GM21576 (cell line): ENCODE measurements around the gene UGT1A1.

Source experiments
- ATAC-seq: cut with Tn5 transposase; IDR thresholded peaks from one replicate; pipeline ENCODE4 v1.9.1; 2021; ENCODE audit warnings: mild to moderate bottlenecking, moderate library complexity; ENCODE audit not compliant: unreplicated experiment

UGT1A1 gene

GRCh38 chr2:233794128-233794658 is 34.1 kb downstream of the UGT1A1 start:
- ATAC-seq, result no peak

DNA sequence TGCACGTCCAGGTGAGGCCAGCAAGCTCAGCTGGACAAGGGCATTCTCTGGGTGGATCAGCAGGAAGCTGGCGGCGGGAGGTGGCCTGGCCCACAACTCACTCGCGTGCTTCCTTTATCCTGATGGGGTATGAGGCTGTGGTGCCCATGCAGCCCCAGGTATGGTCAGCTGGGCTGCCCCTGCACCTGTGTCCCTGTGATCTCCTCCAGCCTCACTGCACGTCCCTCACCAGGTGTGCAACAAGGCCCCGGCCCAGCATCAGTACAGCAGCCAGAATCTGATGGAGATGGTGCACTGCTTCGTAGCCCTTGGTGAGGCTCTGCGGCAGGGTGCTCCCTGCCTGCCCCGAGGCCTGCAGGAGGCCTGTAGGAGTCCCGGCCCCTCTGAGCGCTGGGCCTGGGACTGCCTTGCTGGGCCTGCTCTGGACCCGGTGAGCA is 35.7 kb downstream of the UGT1A1 start:
- no peak for ATAC-seq

- ATAC-seq, result no peak
These were observed 36.2 kb downstream of the UGT1A1 start for GRCh38 chr2:233796254-233796653.

- no peak for ATAC-seq
These were observed 38.4 kb downstream of the UGT1A1 start for GRCh38 chr2:233798335-233799086.

DNA sequence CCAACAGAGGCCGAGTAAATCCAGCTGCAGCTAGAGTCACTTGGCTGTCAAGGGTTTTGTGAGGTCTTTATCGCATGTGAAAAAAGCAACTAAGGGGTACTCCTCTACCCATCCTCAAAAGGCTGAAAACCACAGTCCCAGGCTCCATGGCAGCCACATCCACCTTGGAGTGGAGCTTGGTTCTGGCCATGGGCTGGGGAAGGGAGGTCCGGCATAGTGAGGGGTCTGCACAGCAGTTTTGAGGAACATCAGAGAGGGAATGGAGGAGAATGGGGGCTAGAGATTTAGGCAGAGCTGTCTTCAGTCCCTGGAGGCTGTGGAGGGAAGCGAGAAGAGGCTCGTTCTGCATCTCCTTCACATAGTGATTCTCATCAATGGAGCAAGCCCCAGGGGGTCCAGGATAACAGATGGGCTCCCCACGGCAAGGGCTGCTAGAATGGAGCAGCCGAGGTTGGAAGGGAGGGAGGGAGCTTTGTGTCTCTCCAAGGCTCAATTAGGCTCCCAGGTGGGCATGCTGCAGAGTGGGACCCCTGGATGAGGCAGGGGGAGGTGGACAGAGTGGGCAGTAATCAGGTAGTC is 39.1 kb downstream of the UGT1A1 start:
- ATAC-seq, result no peak

- ATAC-seq, result no peak
These were observed 39.6 kb downstream of the UGT1A1 start for GRCh38 chr2:233799716-233800115.

GRCh38 chr2:233800208-233800607 is 40.1 kb downstream of the UGT1A1 start:
- no peak for ATAC-seq

DNA sequence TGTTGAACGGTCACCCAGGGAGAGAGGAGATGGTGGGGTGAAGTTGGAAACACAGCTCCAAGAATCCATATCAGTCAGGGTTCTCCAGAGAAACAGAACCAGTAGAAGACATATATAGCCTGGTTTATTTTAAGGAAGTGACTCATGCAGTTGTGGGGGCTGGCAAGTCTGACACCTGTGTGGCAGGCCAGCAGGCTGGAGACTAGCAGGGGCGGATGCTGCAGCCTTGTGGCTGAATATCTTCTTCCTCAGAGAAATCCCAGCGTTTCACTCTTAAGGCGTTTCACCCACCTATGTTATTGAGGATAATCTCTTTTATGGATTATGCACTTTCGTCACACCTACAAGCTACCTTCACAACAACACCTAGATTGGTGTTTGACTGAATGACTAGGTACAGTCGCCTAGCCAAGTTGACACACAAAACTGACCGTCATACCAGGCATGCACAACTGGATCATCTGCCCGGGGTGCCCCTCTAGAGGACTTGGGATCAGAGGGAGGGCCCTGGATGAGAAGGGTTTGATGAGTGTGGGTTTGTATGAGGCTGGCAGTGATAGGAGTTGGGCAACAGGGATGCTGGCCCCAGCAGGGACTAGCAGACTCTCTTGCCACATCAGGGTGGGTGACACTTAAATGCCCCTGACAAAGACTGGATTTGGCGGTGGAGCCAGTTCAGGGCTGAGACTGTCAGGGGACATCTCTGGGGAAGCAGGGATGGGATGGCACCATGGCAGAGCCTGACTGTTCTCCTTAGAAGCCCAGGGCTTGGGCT is 41.5 kb downstream of the UGT1A1 start:
- no peak for ATAC-seq

DNA sequence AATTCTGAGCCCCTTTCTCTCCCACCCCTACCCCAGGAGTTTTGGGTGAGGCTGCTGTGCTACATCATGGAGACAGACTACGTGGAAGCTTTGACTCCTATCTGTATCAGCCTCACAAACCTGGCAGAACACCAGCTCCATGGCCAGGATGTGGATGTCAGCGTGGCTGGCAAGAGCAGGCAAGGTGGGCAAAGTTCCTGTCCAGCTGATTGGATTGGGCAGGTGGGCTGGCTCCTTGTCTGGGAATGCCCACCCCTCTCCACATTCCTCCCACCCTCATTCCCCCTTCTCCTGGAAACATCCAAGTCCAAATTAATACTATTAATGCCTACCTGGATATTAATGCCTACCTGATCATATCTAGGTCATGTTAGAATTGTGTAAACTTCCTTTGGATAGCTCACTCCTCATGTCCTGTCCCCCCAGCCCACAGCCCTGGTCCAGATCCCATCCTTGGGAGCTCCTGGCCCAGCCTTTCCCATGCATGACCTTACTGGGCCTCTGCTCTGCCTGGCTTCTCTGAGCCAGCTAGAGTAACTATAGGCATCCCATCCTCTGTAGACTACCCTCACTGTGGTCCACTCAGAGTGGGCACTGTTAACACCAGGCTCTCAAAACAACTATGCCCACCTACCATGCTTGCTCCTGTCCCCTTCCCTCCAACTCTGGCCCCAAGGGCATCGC is 42.2 kb downstream of the UGT1A1 start:
- no peak for ATAC-seq

GRCh38 chr2:233803292-233803911 is 43.3 kb downstream of the UGT1A1 start:
- ATAC-seq, result no peak

GRCh38 chr2:233803994-233804393 is 43.9 kb downstream of the UGT1A1 start:
- no peak for ATAC-seq

DNA sequence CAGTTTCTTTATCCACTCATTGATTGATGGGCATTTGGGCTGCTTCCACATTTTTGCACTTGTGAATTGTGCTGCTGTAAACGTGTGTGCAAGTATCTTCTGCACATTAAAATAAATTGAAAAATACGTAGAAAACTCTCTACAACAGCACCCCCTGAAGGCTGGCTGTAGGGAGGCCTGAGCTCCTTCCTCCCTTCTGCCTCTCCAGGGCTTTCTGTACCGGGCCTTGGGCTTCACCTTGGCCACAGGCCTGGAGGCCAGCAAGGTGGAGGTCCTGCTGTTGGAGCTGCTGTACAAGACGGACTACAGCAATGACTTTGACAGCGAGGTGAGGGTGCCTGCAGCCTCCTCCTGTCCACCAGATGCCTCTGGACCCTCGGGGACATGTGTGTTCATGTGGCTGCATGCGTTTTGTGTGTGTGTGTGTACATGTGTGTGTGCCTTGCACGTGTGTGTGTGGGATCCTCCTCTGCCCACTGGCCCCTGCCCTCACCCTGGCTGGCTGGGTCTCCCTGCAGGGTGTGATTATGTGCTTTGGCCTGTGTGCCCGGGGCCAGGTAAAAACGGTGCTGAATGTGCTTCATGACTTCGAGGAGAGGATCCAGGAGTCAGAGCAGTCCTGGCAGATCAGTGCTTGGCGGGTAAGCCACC is 47.3 kb downstream of the UGT1A1 start:
- ATAC-seq, result no peak

DNA sequence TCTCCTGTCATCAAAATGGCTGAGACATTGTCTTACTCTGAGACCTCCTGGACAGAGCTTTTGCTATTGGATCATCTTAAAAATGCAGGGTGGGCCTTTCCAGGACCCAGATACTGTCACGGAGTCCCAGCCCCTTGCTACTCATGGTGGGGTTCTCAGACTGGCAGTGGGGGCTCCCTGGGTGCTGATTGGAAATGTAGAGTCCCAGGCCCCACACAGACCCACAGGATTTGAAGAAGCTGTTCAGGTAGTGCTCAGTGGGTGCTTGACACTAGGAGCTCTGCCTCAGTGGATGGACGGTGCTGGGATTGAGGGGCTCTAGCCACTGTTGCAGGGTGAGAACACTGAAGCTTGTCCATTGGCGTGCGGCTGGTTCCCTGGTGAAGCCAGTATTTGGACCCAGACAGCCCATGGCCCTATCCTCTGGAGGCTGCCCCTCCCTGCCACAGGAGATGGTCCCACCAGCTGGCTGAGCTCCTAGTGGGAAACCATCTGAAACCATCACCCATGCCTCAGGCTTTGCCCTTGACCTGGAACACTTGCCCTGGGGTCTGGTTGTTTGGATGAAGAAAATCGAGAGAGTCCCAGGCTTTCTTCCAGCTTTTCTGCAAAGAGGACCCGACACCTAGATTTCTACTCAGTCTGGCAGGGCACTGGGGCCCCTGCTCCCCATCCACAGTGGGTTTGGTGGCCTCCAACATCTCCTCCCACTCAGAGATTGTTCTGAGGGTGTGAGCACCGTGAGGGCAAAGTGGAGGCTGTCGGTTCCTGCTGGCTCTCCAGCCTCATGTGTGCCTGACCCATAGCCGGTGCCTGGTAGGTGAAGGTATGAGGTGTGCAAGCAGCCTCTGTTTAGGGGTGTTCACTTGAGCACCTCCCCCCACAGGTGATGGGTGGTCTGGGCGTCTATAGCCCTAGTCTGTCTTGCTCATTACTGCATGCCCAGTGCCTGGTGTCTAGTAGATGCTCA is 48.2 kb downstream of the UGT1A1 start:
- no peak for ATAC-seq

- no peak for ATAC-seq
These were observed 50.3 kb downstream of the UGT1A1 start for GRCh38 chr2:233810385-233810784.

DNA sequence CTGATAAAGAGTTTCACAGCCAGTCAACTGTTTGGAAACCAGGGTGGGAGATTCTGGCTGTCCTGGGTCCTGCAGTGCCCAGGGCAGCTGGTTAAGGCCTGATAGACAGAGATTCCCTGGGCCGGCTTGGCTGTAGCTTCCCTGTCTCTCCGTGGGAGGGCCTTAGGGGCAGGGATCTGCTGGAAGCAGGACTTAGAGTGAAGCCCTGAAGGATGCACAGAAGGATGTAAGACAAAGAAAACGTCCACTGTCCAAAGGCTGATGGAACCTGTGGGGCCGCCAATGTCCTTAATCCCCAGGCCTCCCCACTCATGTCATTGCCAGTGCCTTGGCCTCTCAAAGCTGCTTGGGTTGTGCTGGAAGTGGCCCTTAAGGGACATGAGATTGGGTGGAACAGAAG is 51.0 kb downstream of the UGT1A1 start:
- no peak for ATAC-seq

DNA sequence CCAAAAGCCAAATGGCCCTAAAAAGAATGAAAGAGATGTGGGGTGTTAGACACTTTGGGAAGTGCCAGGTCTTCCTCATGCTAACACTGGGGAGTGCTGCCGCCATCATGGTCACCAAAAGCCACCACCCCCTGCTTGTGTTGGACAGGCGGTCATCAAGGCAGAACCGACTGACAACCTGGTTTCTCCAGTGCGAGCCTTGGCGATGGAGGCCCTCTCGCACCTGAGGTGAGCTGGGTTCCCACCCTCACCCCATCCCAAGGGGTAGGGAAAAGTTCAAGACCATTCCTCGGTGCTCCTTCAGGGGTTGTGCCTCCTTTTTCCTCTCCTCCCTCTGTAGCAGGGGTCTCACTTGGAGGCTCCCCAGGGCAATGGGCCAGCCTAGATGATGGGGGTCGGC is 51.7 kb downstream of the UGT1A1 start:
- no peak for ATAC-seq

DNA sequence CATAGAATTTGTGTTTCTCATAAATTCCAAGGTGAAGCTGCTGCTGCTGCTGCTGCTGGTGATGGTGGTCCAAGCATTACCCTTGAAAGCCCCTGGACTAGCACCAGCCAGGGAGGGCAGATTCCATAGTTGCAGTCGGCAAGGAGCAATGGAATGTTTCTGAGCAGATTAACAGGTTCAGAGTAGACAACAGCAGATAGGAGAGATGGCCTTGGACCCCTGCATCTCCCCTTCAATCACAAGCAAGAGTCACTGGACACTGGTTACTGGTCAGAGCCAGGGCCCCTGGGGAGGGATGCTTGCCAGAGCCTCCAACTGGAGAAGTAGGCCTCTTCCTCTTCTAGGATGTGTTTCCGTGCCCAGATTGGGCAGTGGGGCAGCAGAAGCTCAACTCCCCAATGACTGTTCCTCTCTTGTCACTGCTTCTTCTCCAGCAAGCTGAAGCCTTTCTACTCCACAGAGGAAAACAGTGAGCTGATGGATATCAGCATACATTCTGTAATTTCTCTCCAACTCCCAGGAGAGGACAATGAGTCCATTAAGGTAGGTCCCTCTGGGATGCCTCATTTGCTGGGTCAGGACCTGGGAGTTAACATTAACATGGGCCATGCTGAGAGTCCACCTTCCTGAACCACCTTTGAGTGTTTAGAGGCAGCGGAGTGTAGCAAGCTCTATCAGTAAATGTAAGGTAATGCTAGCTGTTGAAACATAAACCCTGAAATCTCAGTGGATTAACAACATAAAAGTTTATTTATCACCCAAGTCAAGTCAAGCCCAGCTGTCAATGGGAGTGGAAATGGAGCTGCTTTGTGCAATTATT is 53.4 kb downstream of the UGT1A1 start:
- ATAC-seq, result no peak
